ENCODE measurements around the gene PTCH1.
A peak's percentile ranks its signal among the peaks of the same experiment; 100 is the strongest.

PTCH1 gene

DNA sequence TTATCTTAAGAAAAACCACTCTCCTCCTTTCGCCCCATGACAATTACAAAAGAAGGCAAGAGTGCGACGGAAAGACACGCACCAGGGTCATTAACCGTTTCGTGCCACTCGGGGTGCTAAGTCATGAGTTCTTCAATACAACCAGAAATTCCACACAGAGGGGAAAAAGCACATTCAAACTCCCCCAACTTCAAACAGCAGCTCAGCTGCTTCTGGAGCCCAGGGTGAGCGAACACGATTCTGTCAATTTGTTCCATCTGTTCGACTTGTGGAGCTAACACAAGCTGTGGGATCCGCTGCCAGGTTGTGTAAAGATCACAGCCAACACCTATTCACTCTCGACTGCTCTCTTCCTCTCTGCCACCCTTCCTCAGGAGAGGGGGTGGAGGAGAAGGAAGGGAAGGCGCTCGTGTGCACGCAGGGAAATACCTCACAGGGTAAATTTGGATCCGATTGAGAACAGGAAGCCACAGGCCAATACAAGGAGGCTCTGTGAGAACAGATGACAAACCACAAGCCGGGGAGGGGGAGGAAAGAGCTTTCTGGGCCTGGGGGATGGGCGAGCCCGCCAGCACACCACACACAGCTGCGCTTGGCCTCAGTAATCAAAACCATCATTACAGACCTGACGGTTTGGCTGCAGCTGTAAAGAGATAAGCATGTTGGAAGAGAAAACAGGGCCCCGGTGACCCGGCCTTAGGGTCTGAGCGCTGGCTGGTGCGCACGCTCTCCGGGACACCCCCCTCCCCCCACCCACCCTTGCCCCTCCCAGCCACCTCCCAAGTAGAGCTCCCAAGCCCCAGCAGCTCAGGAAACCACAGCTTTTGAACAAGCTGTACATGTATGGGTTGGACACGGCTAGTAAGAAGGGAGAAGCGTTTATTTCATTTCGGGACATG is 54.3 kb downstream of the PTCH1 start:
- peak; percentile 81 for DNase-seq (ENCODE audit: low read depth)

DNA sequence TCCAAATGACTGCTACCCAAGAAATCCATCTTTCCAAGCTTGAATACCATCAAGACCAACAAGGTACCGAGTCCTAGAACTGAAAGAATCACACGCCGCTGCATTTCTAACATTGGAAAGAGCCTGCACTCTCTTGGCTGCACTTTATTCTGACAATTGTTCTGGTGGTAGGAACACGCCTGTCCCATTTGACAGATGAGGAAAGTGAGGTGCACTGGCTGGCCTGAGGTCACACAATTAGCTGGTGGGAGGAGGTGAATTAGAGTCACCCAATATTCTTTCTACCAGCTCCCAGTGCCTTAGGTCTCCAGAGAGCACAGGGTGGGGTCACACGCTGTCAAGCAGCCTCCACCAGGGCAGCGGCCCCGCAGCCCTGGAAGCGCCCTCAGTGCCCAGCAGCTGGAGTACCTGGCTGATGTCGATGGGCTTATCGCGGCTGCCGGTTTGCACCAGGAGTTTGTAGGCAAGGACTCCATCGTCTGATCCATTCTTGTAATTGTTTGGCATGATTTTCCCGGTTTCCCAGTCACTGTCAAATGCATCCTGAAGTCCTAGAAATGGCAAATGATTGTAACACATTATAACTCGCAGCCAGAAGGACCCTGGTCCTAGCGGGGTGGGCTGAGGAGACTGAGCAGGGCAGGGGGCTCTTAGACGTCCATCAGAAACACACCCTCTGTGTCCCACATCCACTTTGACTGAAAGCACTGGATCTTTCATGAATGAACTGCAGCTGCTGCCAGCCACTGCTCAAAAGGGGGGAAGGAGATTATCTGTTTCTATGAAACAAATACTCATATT is 55.1 kb downstream of the PTCH1 start:
- no peak for DNase-seq (ENCODE audit: low read depth)

DNA sequence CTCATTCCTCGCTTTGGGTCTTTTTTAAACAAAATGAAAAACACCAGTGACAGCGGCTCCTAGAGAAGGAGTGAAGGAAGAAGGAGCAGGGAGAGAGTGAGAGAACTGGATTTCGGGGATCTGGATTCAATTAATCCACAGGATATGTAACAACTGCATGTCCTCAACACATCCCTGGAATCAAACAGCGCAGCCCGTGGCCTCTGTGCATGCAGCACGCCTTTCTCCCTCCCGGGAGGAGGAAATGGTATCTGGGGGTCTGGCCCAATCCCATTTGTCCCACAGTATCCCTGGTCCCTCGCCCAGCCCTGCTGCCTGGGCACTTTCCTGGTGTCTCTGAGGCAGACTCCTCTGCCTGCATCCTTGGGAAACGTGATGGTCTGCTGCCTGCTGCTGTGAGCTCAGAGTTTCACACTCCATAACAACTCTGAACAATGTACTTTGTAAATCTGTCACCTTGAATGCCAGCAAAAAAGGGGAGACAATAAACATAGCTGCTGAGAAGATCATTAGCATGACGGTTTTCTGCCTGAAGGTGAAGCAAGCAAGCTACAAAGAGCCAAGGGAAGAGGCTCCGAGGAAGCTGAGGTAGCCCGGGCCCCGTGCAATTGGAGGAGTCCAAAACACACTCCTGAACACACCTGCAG is 56.1 kb downstream of the PTCH1 start:
- peak; percentile 42 for DNase-seq (ENCODE audit: low read depth)

DNA sequence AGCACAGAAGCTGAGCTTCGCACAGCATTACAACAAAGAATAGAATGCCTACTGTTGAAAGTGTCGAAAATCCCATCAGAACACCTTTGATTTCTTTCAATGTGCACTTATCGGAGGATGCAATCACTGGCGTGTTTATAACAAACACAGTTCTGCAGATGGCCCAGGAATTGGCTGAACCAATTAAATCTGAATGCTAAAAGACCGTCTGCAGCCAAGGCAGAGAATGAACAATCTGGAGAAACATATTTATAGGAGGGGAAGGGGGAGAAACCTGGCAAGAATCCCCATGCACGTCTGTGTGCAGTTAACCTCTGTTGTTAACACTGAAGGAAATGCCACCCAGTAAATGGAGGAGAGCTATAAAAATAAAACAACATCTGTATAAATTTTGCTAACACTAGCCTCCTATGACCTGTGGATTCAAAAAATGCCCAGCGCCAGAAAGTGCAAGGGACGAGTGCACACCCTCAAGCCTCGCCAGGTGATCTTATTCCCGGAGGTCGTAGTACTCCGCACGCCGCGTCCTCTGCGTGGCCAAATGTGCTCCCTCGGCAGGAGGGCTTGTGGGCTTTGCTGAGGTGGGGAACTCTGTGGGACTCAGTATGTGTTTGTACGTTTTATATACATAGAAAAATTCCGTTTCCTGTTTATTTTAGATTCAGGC is 56.8 kb downstream of the PTCH1 start:
- no peak for DNase-seq (ENCODE audit: low read depth)

DNA sequence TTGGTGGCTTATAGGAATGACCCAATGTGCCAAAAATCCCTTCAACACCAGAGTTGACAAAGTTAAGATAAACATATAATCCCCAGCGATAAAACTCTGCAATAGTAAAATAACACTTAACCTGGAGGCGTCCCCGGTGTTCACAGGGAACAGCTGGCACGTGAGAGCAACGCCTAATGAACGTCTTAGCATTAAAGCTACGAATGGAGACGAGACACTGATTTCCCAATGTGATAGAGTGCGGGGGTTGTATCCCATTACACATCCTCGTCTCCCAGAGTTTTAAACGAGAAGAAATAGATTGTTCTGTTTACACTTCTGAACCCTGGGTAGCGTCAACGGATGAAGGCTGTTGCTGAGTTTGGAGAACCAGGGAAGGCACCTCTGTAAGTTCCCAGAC is 57.6 kb downstream of the PTCH1 start:
- no peak for DNase-seq (ENCODE audit: low read depth)

- no peak for DNase-seq (ENCODE audit: low read depth)
Observed at GRCh38 chr9:95458666-95459065, 58.1 kb downstream of the PTCH1 start.

DNA sequence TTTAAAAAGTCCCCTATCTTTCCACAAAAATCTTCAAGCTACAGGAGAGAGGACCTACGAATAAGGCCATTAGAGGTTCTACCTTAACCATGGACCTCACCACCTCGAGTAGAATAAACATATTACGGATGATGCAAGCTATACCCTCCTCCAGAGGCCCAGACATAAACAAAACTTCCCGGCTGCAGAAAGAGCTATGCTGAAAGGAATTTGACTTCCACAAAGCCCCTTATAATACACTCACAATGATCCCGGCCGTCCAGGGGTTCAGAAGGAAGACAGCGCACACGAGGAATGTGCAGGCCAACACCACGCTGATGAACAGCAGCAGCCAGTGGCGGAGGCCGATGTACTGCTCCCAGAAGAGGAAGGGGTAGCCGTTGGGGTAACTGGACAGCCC is 59.0 kb downstream of the PTCH1 start:
- DNase-seq (ENCODE audit: low read depth), result no peak

DNA sequence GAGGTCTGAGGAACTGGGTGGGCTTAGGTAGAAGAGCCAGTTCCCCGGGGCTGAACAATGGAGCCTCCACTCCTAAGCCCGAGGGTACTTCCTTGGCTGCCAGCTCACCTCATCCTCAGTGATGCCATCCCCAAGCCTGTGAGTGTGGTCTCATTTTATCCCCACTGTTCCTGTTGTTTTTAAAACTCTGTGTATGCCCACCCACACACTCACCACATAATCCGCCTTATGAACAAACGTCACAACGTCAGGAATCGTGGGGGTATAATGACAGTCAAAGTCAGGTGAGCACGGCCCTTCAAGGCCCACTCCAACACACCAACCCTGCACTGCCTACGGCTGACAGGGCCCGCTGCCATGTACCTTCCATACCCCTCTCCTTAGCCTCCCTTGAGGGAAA is 61.1 kb downstream of the PTCH1 start:
- DNase-seq (ENCODE audit: low read depth), result no peak

DNA sequence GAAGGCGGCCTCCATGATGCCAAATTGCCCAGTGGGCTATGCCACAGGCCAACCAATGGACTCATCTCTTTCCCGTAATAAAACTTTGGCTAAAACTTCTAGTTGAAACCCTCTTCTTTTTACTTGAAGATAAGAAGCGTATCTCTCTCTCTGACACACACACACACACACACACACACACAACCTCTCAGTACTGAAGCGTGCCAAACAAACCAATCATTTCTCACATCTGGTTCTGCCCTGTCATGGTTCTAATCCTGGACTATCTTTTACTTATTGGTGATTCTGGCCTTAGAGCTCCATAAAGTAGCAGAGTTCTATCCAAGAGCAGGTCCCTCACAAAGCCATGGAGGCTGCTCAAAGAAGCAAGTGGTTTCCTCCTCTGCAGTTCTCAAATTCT is 64.6 kb downstream of the PTCH1 start:
- DNase-seq (ENCODE audit: low read depth), result no peak

DNA sequence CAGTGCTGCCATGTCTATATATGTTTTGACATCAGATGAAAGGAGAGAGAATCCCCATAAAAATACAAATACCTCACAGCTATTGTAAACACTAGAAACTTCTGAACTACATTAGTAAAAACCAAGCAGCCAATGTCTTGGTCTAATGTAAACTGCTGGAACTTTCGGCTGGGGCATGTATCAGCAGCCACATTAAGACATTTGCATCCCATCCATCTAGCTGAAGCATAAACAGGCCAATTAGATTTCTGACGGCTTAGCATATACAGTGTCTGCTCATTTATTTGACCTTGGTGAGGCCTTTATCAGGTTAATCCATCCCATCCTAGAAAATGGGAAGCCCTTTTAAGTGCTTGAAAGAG is 65.7 kb downstream of the PTCH1 start:
- no peak for DNase-seq (ENCODE audit: low read depth)

GRCh38 chr9:95450171-95451064 is 66.4 kb downstream of the PTCH1 start:
- DNase-seq (ENCODE audit: low read depth), result no peak

- no peak for DNase-seq (ENCODE audit: low read depth)
Observed at GRCh38 chr9:95449016-95449415, 67.8 kb downstream of the PTCH1 start.

DNA sequence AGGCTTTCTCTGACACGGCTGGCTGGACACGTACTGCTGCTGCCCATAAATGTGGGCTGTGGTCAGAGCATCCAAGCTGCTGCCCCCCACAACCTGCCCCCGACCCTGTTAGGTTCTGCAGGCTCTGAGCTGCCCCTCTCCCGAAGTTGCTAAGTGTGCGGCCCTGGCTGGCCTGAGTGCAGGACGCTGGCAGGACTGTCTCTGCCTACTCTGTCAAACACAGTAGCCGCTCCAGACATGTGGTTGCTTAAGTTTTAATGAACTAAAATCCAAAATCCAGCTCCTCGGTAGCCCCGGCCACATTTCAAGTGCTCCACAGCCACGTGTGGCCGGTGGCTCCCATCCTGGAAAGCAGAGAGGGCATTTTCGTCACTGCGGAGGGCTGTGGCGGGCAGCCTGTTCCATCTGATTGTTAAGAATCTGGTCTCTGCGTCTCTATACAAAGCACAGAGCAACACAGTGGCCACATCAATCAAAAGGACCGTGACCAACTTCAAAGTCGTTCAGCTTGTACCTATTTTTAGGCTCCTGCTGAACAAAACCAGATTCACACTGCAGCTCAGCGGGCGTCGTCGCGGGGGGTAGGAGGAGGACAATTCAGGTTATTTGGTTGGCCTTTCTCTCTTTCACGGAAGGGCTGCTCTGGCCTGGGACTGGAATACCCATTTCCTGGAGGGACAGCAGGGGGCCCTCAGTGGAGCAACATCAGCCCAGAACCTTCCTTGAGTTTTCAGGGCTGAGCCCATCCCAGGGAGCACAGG is 68.9 kb downstream of the PTCH1 start:
- DNase-seq (ENCODE audit: low read depth), result no peak

- DNase-seq (ENCODE audit: low read depth), result no peak
Observed at GRCh38 chr9:95446984-95447383, 69.8 kb downstream of the PTCH1 start.

DNA sequence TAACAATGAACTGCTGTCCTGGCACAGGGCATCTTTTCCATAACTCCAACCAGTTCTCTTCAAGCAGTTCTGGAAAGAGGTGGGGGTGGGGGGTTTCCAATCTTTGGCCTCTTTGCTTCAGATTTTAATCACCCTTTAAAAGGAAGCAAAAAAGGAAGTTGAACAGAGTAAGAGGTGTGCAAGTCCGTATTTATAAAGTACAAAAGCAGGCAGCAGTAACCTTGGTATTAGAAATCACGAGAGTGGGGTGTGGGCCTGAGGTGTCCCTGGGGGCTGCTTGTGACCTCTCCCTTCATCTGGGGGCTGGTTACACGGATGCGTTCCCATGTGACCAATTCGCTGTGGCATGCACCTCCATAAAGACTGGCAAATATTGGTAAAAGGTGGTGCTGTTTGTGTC is 70.5 kb downstream of the PTCH1 start:
- DNase-seq (ENCODE audit: low read depth), result no peak

DNA sequence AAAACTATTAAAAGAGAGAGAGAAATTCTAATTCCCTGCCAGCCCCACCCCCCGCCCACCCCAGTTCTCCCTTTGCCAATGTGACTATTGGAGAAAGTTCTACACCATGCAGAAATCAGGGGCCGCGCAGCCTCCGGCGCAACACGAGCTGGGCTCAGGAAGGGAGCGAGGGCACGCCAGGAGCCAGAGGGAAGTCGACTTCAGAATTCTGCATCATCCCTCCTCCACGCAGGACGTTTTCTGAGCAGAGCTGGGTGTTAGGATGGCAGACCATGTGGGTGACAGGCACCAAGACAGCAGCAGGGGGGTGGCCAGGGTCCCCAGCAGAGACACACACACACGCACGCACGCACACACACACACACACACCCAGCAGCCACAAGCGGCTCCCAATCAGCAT is 72.6 kb downstream of the PTCH1 start:
- DNase-seq (ENCODE audit: low read depth), result no peak

DNA sequence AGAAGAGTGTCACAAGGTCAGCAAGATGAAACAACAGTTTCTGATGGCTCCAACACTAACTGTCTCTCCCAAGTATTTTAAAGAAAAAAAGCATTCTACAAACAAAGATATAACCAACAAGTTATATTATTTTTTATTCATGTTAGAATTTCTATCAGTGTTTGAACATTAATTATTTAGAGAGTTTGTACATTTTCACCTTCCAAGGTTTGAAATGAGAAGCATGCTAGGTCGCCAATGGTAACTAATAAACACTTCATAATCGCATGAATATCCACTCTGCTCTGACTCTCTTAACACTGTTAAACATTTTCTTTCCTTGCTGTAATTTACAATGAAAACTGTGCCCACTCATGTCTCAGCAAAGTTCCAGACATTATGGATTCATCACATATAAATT is 73.5 kb downstream of the PTCH1 start:
- DNase-seq (ENCODE audit: low read depth), result no peak

GRCh38 chr9:95441081-95441480 is 75.7 kb downstream of the PTCH1 start:
- no peak for DNase-seq (ENCODE audit: low read depth)

GRCh38 chr9:95440447-95440846 is 76.3 kb downstream of the PTCH1 start:
- no peak for DNase-seq (ENCODE audit: low read depth)

DNA sequence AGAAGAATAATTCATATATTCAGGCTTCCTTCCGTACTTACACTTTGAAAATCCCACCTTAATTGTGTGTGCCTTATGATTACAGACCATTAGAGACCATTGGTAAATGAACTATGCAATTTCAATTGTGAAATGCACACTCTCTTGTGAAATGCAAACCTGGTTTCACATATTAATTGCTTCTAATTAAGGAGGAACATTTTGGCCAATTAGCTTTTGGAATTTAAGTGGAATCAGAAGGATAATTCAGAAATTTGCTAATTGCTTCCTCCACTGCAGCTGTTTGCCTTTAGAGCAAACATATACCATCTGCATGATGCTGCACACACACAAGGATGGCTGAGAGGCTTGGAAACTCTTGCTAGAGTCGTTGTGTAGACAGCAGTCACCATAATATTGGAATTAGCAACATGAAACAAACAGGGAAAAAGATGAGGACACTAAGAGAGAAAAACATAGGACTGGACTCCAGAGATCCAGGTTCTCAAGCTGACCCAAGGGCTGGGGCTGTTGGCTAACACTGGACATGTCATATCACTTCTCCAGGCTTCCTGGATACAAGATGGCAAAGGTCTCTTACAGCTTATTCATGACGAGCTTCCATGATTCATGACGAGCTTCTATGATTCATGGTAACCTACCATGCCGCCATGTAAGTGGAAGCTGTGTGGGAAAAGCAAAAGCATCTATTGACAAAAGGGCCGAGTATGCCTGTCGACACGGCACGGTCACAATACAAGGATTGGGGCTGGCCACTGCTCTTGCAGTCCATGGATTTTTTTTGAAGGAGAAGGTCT is 78.0 kb downstream of the PTCH1 start:
- no peak for DNase-seq (ENCODE audit: low read depth)
